GM12892 (cell line): ENCODE data around the gene KBTBD13.

Source experiments
- POLR2A ChIP-seq: IDR thresholded peaks from 2 replicates; pipeline ENCODE4 v1.6.1; 2011; ENCODE audit warnings: low read depth, low read length, control low read depth
- POLR2AphosphoS5 ChIP-seq: IDR thresholded peaks from 2 replicates; pipeline ENCODE4 v1.6.1; 2011; ENCODE audit warnings: low read depth, low read length, control low read depth
- TAF1 ChIP-seq: IDR thresholded peaks from 2 replicates; pipeline ENCODE4 v1.6.1; 2011; ENCODE audit warnings: low read depth, mild to moderate bottlenecking, control low read depth, low read length, borderline replicate concordance

GRCh38 chr15:65066001-65066634, 10.4 kb upstream of the KBTBD13 start:
- no peak for TF ChIP-seq POLR2A
- no peak for TF ChIP-seq TAF1
- no peak for TF ChIP-seq POLR2AphosphoS5
